Effector memory CD4-positive, alpha-beta T cell (primary cell): ENCODE results near the gene FUT2.
A peak's percentile ranks its signal among the peaks of the same experiment; 100 is the strongest.

ENCODE experiments used
- DNase-seq, 3 donors: peaks; one replicate each; pipeline ENCODE4 v3.0.0-alpha.2; 2020
- H3K27ac ChIP-seq: 2 replicates; pipeline ENCODE4 v1.7.0; 2013; ENCODE audit warnings: mild to moderate bottlenecking, low read length, moderate library complexity; ENCODE audit not compliant: insufficient read depth, poor library complexity, severe bottlenecking
- H3K27me3 ChIP-seq: replicated peaks from 2 replicates; pipeline ENCODE4 v1.7.0; 2013; ENCODE audit warnings: mild to moderate bottlenecking, low read length; ENCODE audit not compliant: insufficient read depth, control insufficient read depth, poor library complexity, severe bottlenecking
- H3K36me3 ChIP-seq: 2 replicates; pipeline ENCODE4 v1.7.0; 2013; ENCODE audit warnings: mild to moderate bottlenecking, low read length, moderate library complexity; ENCODE audit not compliant: control insufficient read depth, insufficient read depth
- H3K4me1 ChIP-seq: 2 replicates; pipeline ENCODE4 v1.7.0; 2013; ENCODE audit warnings: low read length, mild to moderate bottlenecking; ENCODE audit not compliant: control insufficient read depth, insufficient read depth, poor library complexity, severe bottlenecking
- H3K4me3 ChIP-seq: 2 replicates; pipeline ENCODE4 v1.7.0; 2013; ENCODE audit warnings: low read length, low read depth, mild to moderate bottlenecking; ENCODE audit not compliant: insufficient read depth, poor library complexity, severe bottlenecking
- H3K9me3 ChIP-seq: 2 replicates; pipeline ENCODE4 v1.7.0; 2013; ENCODE audit warnings: mild to moderate bottlenecking, low read length, moderate library complexity; ENCODE audit not compliant: control insufficient read depth

The FUT2 gene

DNA sequence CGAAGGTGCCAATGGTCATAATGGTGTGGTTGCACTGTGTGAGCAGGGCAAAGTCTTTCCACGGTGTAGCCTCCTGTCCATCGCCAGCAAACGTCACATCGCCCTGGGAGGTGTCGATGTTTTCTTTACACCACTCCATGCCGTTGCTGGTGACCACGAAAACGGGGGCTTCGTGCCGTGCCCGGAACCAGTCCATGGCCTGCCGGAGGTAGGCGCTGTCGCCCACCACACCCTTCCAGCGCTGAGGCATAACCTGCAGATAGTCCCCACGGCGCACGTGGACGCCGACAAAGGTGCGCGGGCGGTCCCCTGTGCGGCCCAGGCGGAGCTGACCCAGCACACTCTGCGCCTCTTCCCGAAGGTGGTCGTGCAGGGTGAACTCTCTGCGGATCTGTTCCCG is 54.6 kb downstream of the FUT2 start:
- Histone ChIP-seq H3K4me1 (peaks cover 24% of the 10 kb centered on the region), H3K27ac (no peak overlapping the region), H3K4me3 (no peak overlapping the region), H3K36me3 (no peaks in the 10 kb centered on the region), H3K9me3 (no peaks in the 10 kb centered on the region), H3K27me3 (peaks cover 8% of the 10 kb centered on the region)
- DNase-seq = no peak

DNA sequence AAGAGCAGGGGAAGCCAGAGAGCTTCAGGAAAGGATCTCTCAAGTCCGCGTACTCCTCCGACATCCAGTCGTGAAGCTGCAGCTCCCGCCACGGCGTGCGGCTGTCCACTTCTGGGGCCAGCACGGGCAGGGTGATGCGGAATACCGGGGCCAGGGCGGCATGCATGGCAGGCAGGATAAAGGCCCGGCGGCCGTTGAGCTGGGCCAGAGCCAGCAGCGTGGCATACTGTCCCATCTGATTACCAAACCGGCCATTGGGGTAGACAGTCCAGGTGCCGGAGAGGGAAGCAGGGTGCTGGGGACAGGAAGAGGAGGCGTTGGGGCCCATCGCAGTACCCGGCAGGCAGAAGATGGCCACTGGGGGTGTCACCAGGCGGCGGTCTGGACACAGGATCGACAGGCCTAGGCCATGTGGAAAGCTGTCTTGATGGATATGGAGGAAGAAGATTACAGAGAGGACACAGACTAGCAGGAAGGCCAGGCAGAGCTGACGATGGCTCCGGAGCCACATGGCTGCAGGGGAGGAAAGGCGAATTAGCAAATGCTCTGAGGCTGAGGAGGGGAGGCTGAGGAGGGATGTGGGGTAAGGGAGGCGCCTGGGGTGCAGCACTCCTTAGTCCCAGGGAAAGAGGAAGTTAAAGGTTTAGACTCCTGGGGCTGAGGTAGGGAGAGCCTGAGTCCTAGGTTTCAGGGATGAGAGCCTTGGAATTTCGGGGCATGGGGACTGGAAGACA is 55.2 kb downstream of the FUT2 start:
- H3K4me3 ChIP-seq = no peak overlapping the region
- H3K9me3 ChIP-seq = no peaks in the 10 kb centered on the region
- H3K4me1 ChIP-seq = peaks cover 20% of the 10 kb centered on the region
- no peaks in the 10 kb centered on the region for H3K36me3 ChIP-seq
- peaks cover 4% of the 10 kb centered on the region for H3K27me3 ChIP-seq
- H3K27ac ChIP-seq = no peak overlapping the region
- DNase-seq = no peak

DNA sequence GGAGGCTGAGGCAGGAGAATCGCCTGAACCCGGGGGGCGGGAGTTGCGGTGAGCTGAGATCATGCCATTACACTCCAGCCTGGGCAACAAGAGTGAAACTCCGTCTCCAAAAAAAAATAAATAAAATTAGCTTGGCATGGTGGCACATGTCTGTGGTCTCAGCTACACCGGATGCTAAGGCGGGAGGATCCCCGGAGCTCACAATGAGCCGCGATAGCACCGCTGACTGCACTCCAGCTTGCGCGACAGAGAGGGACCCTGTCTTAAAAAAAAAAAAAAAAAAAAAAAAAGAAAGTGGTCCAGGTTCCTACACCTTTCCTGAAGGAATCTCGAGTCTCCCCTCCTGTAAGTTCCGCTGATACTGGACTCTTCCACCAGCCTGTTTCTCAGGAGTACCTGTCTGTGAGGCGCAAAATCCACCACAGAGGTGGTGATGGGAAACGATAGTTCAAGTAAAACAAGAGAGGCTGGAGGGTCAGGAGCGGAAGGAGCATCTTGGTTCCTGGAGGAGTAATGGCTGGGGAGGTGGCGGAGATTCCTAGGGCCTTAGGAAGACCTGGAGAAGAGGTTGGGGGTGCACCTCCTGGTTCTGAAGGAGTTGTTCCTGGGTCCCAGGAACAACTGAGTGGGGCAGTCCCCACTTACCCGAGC is 56.2 kb downstream of the FUT2 start:
- DNase-seq = no peak
- Histone ChIP-seq H3K36me3 (no peaks in the 10 kb centered on the region), H3K4me3 (peak overlapping the region; percentile 58), H3K4me1 (peaks cover 17% of the 10 kb centered on the region), H3K27ac (no peak overlapping the region), H3K9me3 (no peaks in the 10 kb centered on the region), H3K27me3 (peaks cover 4% of the 10 kb centered on the region)

DNA sequence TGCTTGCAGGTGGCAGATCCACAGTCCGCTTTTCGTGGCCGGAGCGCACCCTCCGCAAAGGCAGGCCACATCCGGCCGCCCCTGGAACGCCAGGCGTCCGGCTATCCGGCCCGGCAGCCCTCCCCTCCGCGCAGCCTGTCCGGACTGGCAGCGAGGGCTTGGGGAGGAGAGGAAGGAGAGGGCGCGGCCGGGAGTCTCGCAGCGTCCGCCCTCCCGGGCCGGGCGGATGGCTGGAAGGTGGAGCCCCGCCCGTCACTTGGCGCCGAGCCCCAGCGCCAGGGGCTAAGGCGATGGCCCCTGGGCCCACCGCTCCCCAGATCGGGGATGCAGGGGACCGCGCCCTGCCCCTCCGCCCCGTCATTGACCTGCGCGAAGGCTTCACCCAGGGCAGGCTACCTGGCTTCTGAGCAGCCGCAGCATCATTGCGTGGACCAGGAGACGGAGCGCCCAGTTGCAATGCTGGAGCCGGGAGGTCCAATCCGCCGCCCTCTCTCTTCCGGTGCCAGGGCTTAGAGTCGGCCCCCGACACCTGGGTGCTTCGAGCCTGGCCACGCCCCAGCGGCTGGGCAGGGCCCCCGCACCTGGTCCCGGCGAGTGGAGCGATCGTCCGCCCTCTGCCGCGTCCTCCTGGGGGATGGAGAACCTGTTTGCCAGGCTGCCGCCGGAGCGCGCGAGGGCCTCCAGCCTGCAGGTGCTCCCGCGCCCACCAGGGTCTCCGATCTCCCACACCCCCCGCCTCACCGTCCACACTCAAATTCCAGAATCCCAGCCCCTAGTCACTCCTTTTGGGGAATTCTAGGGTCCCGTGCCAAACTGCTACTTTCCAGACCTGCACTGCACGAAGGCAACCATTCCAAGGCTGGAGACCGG is 57.0 kb downstream of the FUT2 start, which contains the start of gene FUT1:
TSS of gene FUT1 (minus strand) at position 146 of the 870 bp plus-strand sequence. CDS start 1,360 bp downstream, outside the sequence.
- peak in 2 of 3 donors; percentile 20 to 29 for DNase-seq
- Histone ChIP-seq H3K9me3 (no peaks in the 10 kb centered on the region), H3K4me3 (peak within 1 kb of the TSS; percentile 58), H3K27ac (no peak within 1 kb of the TSS), H3K36me3 (no peaks in the 10 kb centered on the region), H3K4me1 (peaks cover 15% of the 10 kb centered on the region), H3K27me3 (peaks cover 4% of the 10 kb centered on the region)

DNA sequence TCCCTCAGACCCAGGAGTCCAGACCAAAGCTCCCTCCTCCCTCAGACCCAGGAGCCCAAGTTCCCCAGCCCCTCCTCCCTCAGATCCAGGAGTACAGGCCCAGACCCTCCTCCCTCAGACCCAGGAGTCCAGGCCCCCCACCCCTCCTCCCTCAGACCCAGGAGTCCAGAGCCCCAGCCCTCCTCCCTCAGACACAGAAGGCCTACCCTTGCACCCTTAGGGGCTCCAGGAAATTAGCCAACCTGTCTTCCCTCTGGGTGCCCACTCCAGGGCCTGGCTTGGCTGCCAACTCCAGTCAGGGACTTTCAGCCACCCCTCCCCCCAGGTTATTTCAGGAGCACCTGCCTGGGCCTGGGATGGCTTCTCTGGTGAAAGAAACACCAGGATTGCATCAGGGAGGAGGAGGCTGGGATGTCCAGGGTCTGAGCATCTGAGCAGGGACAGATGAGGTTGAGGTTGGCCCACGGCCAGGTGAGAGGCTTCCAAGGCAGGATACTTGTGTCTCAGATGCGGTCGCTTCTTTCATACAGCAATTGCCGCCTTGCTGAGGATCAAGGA is 59.4 kb downstream of the FUT2 start, which contains the start of gene FGF21:
TSS of gene FGF21 (plus strand) at position 441 of the 558 bp plus-strand sequence. CDS start 713 bp downstream, outside the sequence.
- no peak within 1 kb of the TSS for H3K27ac ChIP-seq
- no peaks in the 10 kb centered on the region for H3K36me3 ChIP-seq
- H3K4me3 ChIP-seq = no peak within 1 kb of the TSS
- H3K4me1 ChIP-seq = peaks cover 15% of the 10 kb centered on the region
- no peak for DNase-seq
- H3K27me3 ChIP-seq = peaks cover 4% of the 10 kb centered on the region
- no peaks in the 10 kb centered on the region for H3K9me3 ChIP-seq
